ENCODE results near the gene SF3B1.
"Not testable (repeated sequence)": the region's sequence is repeated elsewhere in the genome, so short reads cannot be mapped to it uniquely, and the experiment has no call there.

Gene SF3B1

DNA sequence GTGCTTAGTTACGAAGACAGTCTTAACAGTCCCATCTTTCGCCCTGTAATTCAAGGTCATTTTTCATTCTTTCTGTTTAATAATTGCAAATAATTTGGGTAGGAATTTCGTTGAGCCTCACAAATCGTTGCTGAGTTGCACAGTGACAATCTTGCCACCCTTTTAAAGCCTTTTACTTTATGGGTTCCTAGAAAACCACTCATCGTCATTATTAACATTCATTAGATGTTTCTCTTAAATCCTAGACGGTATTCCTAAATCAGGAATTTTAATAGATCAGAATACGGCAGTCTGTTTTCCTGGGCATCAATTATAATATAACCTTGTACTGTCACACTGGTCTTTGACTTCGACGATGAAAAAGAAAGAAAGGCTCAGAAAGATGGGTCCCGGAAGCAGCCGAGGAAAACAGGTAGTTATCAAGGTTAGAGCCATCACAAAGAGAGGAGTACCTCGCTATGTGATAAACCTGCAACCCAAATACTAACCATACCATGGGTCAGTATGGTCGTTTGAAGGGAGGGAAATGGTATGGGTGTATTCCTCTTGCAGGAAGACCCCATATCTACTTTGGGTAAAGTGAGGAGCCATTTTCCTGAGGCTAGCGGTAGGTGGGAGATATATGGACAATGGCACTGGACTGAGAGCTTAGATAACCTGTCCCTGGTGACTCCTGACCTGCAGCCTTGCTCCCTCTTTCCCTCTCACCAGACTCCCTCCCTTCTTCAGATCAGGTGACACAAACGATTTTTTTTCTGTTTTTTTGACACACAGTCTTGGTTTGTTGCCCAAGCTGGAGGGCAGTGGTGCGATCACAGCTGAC lies 981 bp upstream of the SF3B1 start:
- peaks cover 7% of the 10 kb centered on the region for H3K4me1 ChIP-seq (ENCODE audit: insufficient read depth, poor library complexity, severe bottlenecking)
- H3K27ac ChIP-seq (ENCODE audit: poor library complexity, severe bottlenecking): peak overlapping the region; percentile 63
- no peaks in the 10 kb centered on the region for H3K27me3 ChIP-seq (ENCODE audit: insufficient read depth, poor library complexity, severe bottlenecking)
- TF ChIP-seq, protein P1, sequence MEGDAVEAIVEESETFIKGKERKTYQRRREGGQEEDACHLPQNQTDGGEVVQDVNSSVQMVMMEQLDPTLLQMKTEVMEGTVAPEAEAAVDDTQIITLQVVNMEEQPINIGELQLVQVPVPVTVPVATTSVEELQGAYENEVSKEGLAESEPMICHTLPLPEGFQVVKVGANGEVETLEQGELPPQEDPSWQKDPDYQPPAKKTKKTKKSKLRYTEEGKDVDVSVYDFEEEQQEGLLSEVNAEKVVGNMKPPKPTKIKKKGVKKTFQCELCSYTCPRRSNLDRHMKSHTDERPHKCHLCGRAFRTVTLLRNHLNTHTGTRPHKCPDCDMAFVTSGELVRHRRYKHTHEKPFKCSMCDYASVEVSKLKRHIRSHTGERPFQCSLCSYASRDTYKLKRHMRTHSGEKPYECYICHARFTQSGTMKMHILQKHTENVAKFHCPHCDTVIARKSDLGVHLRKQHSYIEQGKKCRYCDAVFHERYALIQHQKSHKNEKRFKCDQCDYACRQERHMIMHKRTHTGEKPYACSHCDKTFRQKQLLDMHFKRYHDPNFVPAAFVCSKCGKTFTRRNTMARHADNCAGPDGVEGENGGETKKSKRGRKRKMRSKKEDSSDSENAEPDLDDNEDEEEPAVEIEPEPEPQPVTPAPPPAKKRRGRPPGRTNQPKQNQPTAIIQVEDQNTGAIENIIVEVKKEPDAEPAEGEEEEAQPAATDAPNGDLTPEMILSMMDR (IDR thresholded peaks at IDR 0.05; ENCODE audit: poor library complexity, severe bottlenecking): no peak
- H3K4me3 ChIP-seq (ENCODE audit: severe bottlenecking): peak overlapping the region; percentile 76
- ATAC-seq (ENCODE audit: low read depth) (no peak; the same call in 2 of the 3 replicates), DNase-seq (ENCODE audit: low spot score) (no peak)
- peaks cover 5% of the 10 kb centered on the region for H3K36me3 ChIP-seq (ENCODE audit: low read depth)
- no peaks in the 10 kb centered on the region for H3K9me3 ChIP-seq (ENCODE audit: severe bottlenecking)

DNA sequence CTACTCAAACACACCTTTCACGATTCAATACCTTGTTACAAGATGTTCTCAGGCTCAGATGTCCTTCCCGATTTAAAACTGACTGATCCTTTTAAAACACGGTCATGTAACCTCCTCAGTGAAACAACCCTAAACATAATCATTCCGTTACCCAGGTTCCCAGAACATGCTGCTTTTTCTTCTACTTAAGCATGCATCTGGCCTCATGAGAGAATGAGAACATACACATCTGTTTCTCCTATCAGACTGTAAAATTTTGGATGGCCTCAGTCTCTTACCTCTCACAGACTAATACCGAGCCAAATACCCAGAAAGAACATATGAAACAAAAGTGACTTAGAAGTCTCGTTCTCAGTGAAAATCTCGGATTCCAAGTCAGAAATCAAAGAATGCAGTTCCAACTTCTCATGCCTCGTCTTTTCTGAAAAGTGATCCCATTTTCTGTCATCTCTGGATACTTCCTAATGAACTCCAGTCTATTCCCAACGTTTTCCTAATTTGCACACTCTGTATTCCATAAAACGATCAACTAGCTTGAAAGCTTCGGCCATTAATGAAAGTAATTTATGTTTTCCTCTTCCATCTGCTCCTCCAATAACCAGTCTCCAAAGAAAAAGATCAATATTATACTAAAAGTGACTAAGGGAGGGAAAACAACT lies 919 bp downstream of the SF3B1 start:
- ATAC-seq (ENCODE audit: low read depth) (no peak), DNase-seq (ENCODE audit: low spot score) (no peak)
- H3K4me1 ChIP-seq (ENCODE audit: insufficient read depth, poor library complexity, severe bottlenecking): peaks cover 7% of the 10 kb centered on the region

DNA sequence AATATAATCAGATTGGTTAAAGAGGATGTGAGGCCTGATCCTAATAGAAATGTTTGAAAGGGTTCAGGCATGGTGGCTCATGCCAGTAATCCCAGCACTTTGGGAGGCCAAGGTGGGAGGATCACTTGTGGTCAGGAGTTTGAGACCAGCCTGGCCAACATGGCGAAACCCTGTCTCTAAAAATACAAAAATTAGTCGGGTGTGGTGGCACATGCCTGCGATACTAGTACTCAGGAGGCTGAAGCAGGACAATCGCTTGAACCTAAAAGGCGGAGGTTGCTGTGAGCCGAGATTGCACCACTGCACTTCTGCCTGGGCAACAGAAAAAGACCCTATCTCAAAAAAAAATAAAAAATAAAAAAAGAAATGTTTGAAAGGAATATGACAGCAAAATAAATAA lies 2.3 kb downstream of the SF3B1 start:
- not testable (repeated sequence) for H3K27me3 ChIP-seq (ENCODE audit: insufficient read depth, poor library complexity, severe bottlenecking); DNase-seq (ENCODE audit: low spot score); ATAC-seq (ENCODE audit: low read depth); H3K4me3 ChIP-seq (ENCODE audit: severe bottlenecking); H3K27ac ChIP-seq (ENCODE audit: poor library complexity, severe bottlenecking); H3K4me1 ChIP-seq (ENCODE audit: insufficient read depth, poor library complexity, severe bottlenecking); H3K9me3 ChIP-seq (ENCODE audit: severe bottlenecking)
- H3K36me3 ChIP-seq (ENCODE audit: low read depth): peaks cover 31% of the 10 kb centered on the region

More for the DNA sequence above, 919 bp downstream of the SF3B1 start:
- H3K27me3 ChIP-seq (ENCODE audit: insufficient read depth, poor library complexity, severe bottlenecking): no peaks in the 10 kb centered on the region
- TF ChIP-seq, protein P1 (IDR thresholded peaks at IDR 0.05; ENCODE audit: poor library complexity, severe bottlenecking): no peak
- peaks cover 19% of the 10 kb centered on the region for H3K36me3 ChIP-seq (ENCODE audit: low read depth)
- H3K4me3 ChIP-seq (ENCODE audit: severe bottlenecking): peak overlapping the region; percentile 76
- H3K27ac ChIP-seq (ENCODE audit: poor library complexity, severe bottlenecking): peak overlapping the region; percentile 63
- no peaks in the 10 kb centered on the region for H3K9me3 ChIP-seq (ENCODE audit: severe bottlenecking)

DNA sequence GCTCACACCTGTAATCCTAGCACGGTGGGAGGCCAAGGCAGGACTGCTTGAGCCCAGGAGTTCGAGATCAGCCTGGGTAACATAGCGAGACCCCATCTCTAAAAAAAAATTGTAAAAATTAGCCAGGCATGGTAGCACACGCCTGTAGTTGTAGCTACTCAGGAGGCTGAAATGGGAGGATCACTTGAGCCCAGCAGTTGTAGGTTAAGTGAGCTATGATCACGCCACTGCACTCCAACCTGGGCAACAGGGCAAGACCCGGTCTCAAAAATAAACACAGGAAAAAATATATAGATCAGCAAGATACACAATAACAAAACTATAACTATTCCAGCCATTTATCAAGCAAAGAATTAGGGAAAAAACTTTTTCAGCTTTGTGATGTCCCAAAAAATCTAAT lies 3.0 kb downstream of the SF3B1 start:
- DNase-seq (ENCODE audit: low spot score): no peak
- Histone ChIP-seq H3K4me3 (ENCODE audit: severe bottlenecking) (no peak overlapping the region), H3K36me3 (ENCODE audit: low read depth) (peaks cover 34% of the 10 kb centered on the region)

DNA sequence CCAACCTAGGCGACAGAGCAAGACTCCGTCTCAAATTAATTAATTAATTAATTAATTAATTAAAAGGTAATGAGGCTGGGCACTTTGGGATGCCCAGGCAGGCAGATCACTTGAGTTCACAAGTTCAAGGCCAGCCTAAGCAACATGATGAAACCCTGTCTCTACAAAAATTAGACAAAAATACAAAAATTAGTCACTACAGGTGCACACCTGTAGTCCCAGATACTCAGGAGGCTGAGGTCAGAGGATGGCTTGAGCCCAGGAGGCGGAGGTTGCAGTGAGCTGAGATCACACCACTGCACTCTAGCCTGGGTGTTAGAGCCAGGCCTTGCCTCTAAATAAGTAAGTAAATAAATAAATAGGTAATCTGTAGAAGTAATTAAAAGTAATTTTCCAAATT lies 6.8 kb downstream of the SF3B1 start:
- no peak for ATAC-seq (ENCODE audit: low read depth)
- H3K4me1 ChIP-seq (ENCODE audit: insufficient read depth, poor library complexity, severe bottlenecking): peaks cover 6% of the 10 kb centered on the region
- peaks cover 48% of the 10 kb centered on the region for H3K36me3 ChIP-seq (ENCODE audit: low read depth)

More for the DNA sequence above, 3.0 kb downstream of the SF3B1 start:
- TF ChIP-seq, protein P1 (IDR thresholded peaks at IDR 0.05; ENCODE audit: poor library complexity, severe bottlenecking): no peak
- H3K27ac ChIP-seq (ENCODE audit: poor library complexity, severe bottlenecking): no peak overlapping the region
- no peaks in the 10 kb centered on the region for H3K9me3 ChIP-seq (ENCODE audit: severe bottlenecking)
- H3K27me3 ChIP-seq (ENCODE audit: insufficient read depth, poor library complexity, severe bottlenecking): no peaks in the 10 kb centered on the region
- ATAC-seq (ENCODE audit: low read depth): no peak
- H3K4me1 ChIP-seq (ENCODE audit: insufficient read depth, poor library complexity, severe bottlenecking): peaks cover 10% of the 10 kb centered on the region

More for the DNA sequence above, 6.8 kb downstream of the SF3B1 start:
- Histone ChIP-seq H3K27ac (ENCODE audit: poor library complexity, severe bottlenecking) (no peak overlapping the region), H3K27me3 (ENCODE audit: insufficient read depth, poor library complexity, severe bottlenecking) (no peaks in the 10 kb centered on the region), H3K9me3 (ENCODE audit: severe bottlenecking) (no peaks in the 10 kb centered on the region), H3K4me3 (ENCODE audit: severe bottlenecking) (no peak overlapping the region)
- DNase-seq (ENCODE audit: low spot score): no peak
- TF ChIP-seq, protein P1 (IDR thresholded peaks at IDR 0.05; ENCODE audit: poor library complexity, severe bottlenecking): no peak

Measured in RWPE2 (cell line).